Occipital lobe (tissue), 2 donors: ENCODE measurements around the gene KDM7A. TPM values are rescaled to one million over a fixed set of nuclear protein-coding genes. Genes with fewer than 3 reads are reported as not detected.
"Not testable (repeated sequence)": the region's sequence is repeated elsewhere in the genome, so short reads cannot be mapped to it uniquely, and the experiment has no call there.

Experiments used
- DNase-seq: peaks from one replicate; lab custom pipeline; 2025; lab: John Stamatoyannopoulos, UW
- total RNA-seq: library from RNA; depleted of rRNA; stranded (reverse); fragments of >200 nt; gene quantifications from one replicate; pipeline ENCODE4 v1.2.3, GENCODE V29; 2014

KDM7A gene
- total RNA-seq, 1 donor from 2014 or later, result 18.6 TPM

- no peak for DNase-seq
These were observed 15.7 kb downstream of the KDM7A start for GRCh38 chr7:140161047-140161446.

- no peak for DNase-seq
These were observed 16.5 kb downstream of the KDM7A start for GRCh38 chr7:140160308-140160707.

- DNase-seq, result no peak
These were observed 17.3 kb downstream of the KDM7A start for GRCh38 chr7:140159497-140159896.

GRCh38 chr7:140156460-140157080 lies 20.2 kb downstream of the KDM7A start:
- no peak for DNase-seq

DNA sequence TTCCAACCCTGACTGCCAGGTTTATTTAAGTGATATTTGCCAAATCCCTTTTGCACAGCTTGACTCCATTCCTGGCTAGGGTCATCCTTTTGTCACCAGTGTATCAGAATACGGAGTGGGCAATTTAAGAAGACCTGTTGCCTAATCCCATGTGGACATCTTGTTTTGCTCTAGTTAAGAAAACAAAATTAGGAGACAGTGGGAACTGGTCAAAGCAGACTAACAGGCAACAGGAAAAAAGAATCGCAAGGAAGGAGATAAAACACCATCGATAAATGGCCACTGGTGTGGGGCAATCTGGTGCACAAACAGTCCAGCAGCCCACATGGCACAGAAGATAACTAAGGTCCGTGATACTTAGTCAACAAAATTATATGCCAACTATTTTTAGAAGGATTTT lies 21.4 kb downstream of the KDM7A start:
- DNase-seq, result no peak

DNA sequence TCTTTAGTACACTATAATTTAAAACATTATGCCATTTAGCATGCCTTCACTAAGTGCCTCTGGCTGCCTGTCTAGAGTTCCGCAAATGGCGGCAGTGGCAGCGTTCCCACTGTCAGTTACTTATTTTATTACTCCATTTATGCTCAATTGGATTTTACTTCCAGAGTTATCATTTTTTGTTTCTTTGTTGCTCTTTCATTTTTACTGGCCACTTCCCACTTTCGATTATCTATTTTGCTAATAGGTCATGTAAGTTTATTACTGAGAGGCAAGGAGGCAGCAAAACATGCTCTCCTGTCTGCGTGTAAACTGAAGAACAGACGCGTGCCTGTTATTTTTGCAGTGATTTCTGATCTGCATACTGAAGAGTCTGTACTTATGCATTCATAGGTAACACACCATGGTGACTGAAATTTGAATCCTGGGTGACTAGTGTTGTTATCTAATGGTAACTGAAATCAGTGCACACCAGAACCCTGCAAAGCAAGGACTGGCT lies 23.1 kb downstream of the KDM7A start:
- no peak for DNase-seq

DNA sequence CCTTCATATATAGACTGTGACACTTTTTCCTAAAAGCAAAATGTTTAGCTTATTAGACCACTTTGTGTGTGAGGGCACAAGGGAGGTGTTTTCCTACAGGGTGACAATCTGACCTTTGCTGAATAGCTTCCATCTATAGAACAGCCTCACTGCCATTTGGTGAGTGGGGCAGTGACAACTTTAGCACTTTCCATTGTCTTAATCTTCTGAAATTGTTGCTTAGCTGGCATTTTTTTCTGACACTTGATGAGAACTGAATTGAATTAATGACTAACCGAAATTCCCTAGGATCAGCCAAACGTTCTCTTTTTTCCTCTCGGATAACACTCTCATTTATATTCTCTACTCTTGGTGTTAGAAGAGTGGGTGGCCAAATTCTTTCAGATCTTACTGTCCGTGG lies 30.2 kb downstream of the KDM7A start:
- no peak for DNase-seq

DNA sequence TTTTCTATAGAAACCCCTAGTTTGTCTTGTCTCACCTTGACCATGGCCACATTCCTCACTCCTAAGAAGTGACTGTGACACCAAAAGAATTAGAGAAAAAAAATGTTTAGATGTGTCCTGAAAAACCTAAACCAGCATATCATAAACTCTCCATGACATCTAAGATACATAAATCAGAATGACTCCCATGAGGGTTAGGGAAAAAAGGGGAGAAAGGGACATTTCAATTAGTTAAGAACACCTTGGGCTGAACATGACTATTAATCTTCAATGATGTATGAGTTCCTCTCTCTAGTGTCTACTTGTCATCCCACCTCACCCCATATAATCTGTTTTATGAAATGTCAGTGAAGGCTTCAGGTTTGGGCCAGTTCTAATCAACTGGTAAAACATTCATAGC lies 31.1 kb downstream of the KDM7A start:
- DNase-seq, result no peak

DNA sequence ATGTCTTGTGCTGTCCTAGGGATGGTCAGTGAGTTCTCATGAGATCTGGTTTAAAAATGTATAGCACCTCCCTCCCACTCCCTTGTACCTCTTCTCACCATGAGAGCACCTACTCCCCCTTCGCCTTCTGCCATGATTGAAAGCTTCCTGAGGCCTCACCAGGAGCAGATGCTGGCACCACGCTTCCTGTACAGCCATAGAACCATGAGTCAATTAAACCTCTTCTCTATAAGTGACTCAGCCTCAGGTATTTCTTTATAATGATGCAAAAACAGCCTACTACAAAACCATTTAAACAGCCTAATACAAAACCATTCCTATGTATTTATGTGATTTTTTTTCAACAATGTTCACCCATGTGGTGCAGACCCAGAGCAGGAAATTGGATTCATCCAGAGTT lies 32.0 kb downstream of the KDM7A start:
- DNase-seq, result no peak

DNA sequence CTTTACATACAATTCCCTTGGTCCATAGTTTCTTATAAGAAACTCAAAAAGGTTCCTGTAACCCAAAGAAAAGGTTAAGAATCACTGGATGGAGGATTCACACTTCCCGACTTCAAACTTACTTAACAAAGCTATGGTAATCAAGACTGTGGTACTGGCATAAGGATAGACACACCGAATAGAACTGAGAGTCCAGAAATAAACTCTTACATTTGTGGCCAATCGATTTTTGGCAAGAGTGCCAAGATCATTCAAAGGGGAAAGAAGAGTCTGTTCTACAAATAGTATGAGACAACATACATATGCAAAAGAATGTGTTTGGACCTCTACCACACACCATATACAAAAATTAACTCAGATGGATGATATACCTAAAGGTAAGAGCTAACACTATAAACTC lies 32.8 kb downstream of the KDM7A start:
- DNase-seq, result no peak

DNA sequence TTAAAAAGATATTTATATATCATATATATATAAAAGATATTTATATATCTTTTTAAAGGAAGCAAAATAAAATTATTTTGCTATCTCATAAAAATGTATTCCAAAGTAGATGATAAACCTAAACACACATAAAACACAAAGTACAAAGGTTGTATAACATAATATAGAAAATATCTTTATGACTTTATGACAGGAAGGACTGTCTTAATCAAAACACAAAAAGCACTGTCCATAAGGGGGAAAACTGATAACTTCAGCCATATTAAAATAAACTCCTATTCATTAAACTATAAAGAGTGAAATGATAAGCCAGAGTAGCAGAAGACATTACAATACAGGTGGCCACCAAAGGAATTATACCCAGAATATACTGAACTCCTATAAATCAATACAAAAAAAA lies 34.8 kb downstream of the KDM7A start:
- DNase-seq, result no peak

GRCh38 chr7:140141256-140141655 lies 35.5 kb downstream of the KDM7A start:
- DNase-seq, result no peak

DNA sequence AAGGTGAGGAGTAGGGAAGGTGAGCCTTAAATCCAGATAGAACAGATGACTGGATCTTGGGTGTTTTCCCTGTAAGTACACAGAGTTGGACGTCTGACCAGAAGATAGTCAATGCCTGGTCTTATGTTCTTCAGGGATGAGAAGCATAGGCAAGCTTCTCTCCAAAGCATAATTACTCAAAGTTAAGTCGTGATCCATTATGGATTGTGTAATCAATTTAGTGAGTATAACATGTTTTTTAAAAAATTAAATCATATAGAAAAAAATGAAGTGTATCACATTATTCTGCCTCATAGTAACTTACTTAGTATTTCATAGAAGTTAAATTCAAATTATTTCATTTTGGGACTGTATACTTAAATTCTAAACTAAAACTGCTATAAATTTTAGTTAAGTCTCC lies 39.7 kb downstream of the KDM7A start:
- DNase-seq, result no peak

DNA sequence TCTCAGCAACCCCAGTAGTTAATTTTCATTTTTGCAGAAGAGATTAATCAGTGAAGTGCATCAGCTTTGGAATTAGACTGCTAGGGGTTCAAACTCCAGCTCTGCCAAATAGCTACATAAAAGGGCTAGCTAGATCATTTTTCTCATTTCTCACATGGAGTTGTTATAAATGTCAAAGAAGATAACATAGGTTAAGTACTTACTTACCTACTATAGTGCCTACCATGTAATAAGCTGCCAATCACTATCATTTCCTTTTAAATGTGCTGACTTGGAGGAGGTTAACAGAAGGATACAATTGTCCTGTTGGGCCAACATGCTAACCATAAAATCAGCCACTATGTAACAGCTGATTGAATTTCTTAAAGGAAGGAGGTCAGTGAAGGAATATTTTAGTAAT lies 40.7 kb downstream of the KDM7A start:
- no peak for DNase-seq

DNA sequence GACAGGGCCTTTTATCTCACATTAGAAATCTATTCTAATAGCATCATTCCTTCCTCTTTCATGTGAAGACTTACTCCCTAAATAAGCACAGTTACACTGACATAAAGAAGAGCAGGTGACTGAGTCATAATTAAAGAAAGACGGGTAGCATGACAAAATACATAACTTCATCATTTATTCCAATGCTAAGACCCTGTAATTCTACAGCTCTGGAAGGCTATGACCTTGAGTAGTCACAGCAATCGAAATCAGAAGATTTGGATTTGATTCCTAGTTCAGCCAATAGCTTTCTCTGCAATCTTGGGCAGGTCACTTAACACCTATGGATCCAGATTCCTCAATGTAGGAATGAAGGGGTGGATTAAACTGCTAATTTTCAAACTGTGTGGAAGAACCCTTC lies 42.7 kb downstream of the KDM7A start:
- DNase-seq, result no peak

DNA sequence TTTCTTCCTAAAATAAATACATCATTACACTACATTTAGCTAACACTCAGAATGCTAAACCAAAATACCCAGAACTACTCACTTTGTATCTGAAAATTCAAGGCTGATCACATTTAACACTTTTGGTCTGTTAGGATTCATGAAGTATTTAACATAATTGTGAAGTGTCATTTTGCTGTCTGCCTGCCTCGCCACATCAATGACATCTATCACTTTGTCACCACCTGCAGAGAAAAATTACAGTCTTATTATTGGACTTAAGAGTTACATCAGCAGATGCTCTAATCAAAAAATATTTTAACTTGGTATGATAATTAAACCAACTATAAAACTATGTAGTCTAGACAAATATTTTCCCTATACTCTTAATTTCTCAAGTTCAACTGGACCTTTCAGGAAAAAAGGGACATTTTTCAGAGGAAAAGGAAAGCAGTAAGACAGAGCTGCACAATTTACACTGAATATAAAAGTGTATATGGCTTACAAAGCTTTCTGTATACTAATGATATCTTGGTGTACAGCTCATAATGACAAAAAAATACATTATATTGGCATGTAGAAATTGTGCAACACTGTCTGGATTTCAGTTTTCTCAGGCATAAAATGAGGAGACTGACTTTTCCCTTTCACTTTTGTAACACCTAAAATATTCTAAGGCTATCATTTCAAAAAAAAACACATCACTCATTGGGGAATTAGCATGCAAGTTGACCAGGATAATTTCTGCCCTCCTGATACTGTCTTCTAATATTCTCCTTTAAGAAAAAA lies 49.2 kb downstream of the KDM7A start:
- DNase-seq, result no peak

DNA sequence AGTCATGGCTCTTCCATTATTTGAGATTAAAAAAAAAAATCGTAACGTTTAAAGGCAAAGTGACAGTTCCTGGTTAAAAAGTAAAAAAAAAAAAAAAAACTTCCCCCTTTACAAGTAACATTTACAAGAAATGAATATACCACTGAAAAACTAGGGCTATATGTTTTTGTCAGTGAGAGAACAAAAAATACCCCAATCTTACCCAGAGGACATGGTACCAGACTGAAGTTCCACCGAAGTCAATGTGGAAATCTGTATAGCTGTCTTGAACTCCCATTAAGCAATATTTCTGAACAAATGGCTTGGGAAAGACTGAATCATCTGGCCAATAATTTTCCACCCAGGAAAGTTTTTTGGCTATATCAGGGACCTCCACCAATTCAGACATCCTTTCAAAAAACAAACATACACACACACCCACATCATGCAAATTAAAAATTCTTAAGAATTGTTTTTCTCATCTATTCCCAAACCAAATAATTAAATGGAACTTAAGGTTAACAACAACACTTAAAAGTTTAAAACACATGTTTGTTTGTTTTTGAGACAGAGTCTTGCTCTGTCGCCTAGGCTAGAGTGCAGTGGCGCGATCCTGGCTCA lies 50.2 kb downstream of the KDM7A start:
- DNase-seq, result no peak

DNA sequence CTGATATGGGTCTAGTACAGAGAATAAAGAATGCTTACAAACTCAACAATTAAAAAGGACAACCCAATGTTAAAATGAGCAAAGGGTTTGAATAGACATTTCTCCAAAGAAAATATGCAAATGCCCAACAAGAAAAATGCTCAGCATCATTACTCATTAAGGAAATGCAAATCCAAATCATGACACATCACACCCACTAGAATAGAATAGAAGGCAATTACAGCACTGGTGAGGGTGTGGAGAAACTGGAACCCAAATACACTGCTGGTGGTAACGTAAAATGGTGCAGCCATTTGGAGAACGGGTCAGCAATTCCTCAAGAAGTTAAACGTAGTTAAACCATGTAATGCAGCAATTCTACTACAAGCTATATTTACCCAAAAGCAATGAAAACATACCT lies 53.8 kb downstream of the KDM7A start:
- DNase-seq, result no peak

GRCh38 chr7:140121326-140121725 lies 55.5 kb downstream of the KDM7A start:
- no peak for DNase-seq

GRCh38 chr7:140114817-140115216 lies 62.0 kb downstream of the KDM7A start:
- not testable (repeated sequence) for DNase-seq

GRCh38 chr7:140108777-140109176 lies 68.0 kb downstream of the KDM7A start:
- not testable (repeated sequence) for DNase-seq

DNA sequence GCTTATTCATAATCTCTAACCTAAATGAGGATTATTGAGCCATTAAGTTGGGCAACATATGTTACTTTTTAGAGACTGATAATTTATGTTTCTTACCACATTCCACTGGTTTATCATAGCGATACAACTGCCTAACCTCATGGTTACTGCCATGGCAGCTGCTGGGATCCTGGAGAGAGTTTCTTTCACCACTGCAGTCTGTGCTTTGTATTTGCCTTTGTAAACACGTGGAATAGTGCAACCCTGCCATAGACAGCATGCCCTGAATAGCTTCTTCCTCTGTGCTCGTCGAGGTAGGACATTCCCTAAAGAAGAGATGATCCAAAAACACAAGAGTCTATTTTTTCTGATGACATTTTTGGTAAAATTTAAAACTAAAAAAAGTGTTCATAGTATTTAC lies 80.3 kb downstream of the KDM7A start:
- no peak for DNase-seq

DNA sequence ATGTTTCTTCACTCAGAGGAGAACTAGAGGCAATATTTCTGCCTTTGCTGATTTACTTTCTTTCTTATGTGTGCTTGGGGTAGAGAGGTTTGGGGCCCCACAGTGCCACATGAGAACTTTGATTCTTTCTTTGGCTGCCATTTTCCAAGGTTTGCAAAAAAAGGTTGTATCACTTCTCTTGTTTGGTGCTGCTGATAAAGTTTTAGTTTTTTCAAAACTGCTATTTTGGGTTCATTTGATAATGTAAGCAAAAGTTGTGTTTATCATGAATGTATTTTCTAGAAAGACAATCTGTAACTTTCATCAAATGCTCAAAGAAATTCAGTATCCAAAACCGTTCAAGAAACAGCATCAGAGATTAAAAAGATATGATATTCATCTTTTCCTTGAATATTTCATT lies 83.4 kb downstream of the KDM7A start:
- no peak for DNase-seq
